ENCODE results near the gene SLC24A3.
A peak's percentile ranks its signal among the peaks of the same experiment; 100 is the strongest.

The SLC24A3 gene

GRCh38 chr20:19431316-19431700, 218.9 kb downstream of the SLC24A3 start:
- DNase-seq = no peak

- DNase-seq = no peak
Observed at GRCh38 chr20:19431906-19432305, 219.5 kb downstream of the SLC24A3 start.

GRCh38 chr20:19433371-19434350, 221.2 kb downstream of the SLC24A3 start:
- DNase-seq = no peak

GRCh38 chr20:19435316-19435715, 222.9 kb downstream of the SLC24A3 start:
- DNase-seq = no peak

GRCh38 chr20:19435821-19436220, 223.4 kb downstream of the SLC24A3 start:
- no peak for DNase-seq

- DNase-seq = no peak
Observed at GRCh38 chr20:19438488-19438887, 226.0 kb downstream of the SLC24A3 start.

GRCh38 chr20:19440660-19441527, 228.5 kb downstream of the SLC24A3 start:
- DNase-seq = no peak

- no peak for DNase-seq
Observed at GRCh38 chr20:19446246-19446645, 233.8 kb downstream of the SLC24A3 start.

- no peak for DNase-seq
Observed at GRCh38 chr20:19448632-19449031, 236.2 kb downstream of the SLC24A3 start.

- DNase-seq = no peak
Observed at GRCh38 chr20:19449051-19449450, 236.6 kb downstream of the SLC24A3 start.

- no peak for DNase-seq
Observed at GRCh38 chr20:19451231-19451922, 238.9 kb downstream of the SLC24A3 start.

GRCh38 chr20:19451923-19452295, 239.5 kb downstream of the SLC24A3 start:
- no peak for DNase-seq

GRCh38 chr20:19453410-19453809, 241.0 kb downstream of the SLC24A3 start:
- DNase-seq = no peak

GRCh38 chr20:19453862-19454261, 241.4 kb downstream of the SLC24A3 start:
- DNase-seq = peak; percentile 28

GRCh38 chr20:19456595-19457395, 244.4 kb downstream of the SLC24A3 start:
- no peak for DNase-seq

GRCh38 chr20:19457611-19458010, 245.2 kb downstream of the SLC24A3 start:
- DNase-seq = peak; percentile 80

- DNase-seq = no peak
Observed at GRCh38 chr20:19460386-19460785, 247.9 kb downstream of the SLC24A3 start.

- no peak for DNase-seq
Observed at GRCh38 chr20:19462491-19462890, 250.0 kb downstream of the SLC24A3 start.

- no peak for DNase-seq
Observed at GRCh38 chr20:19463597-19463996, 251.2 kb downstream of the SLC24A3 start.

- peak; percentile 34 for DNase-seq
Observed at GRCh38 chr20:19465536-19465935, 253.1 kb downstream of the SLC24A3 start.

- DNase-seq = peak; percentile 57
Observed at GRCh38 chr20:19466206-19466928, 253.9 kb downstream of the SLC24A3 start.

Data from eye (tissue), 1 donor.